IMR-90 (cell line): ENCODE data around the gene ANKRD45. TPM values are rescaled to one million over a fixed set of nuclear protein-coding genes. Genes with fewer than 3 reads are reported as not detected.
"Not testable (repeated sequence)": the region's sequence is repeated elsewhere in the genome, so short reads cannot be mapped to it uniquely, and the experiment has no call there.

Experiments
- ATAC-seq: fragments of 200-7000 bp; cut with Tn5 transposase; 2 replicates; pipeline ENCODE4 v1.9.1; 2020; ENCODE audit warnings: low read depth, mild to moderate bottlenecking, moderate library complexity
- BruUV-seq: library from RNA; stranded (reverse); fragments of 400-500 nt; replicated peaks from 2 replicates; lab custom pipeline; 2021; lab: Mats Ljungman, UMichigan
- CTCF ChIA-PET: fragments of 300-600 bp; formaldehyde crosslinking; extraction: SDS; loops from one replicate; lab custom pipeline; 2021; ENCODE audit warnings: antibody characterized with exemption; lab: Yijun Ruan, JAX
- POLR2A ChIA-PET: fragments of 300-600 bp; sonication (Branson Sonifier 250); formaldehyde crosslinking; loops from one replicate; lab custom pipeline; 2022; ENCODE audit warnings: antibody characterized with exemption; ENCODE audit not compliant: unreplicated experiment; lab: Charles Lee
- DNase-seq: peaks from one replicate; pipeline ENCODE4 v3.0.0; 2013
- H2AFZ ChIP-seq: replicated peaks from 2 replicates; pipeline ENCODE3; 2013; ENCODE audit warnings: low read length, mild to moderate bottlenecking; ENCODE audit not compliant: poor library complexity
- H2AK5ac ChIP-seq: 2 replicates; pipeline ENCODE4 v1.6.1; 2013; ENCODE audit warnings: low read depth, low read length, inconsistent platforms
- H2AK9ac ChIP-seq: replicated peaks from 2 replicates; pipeline ENCODE3; 2013; ENCODE audit warnings: mild to moderate bottlenecking, low read depth, low read length, moderate library complexity; ENCODE audit not compliant: poor library complexity
- H2BK120ac ChIP-seq: 2 replicates; pipeline ENCODE4 v1.6.1; 2013; ENCODE audit warnings: low read depth, low read length, inconsistent platforms
- H2BK15ac ChIP-seq: 3 replicates; pipeline ENCODE4 v1.6.1; 2013; ENCODE audit warnings: low read depth, low read length, inconsistent platforms
- H2BK20ac ChIP-seq: 2 replicates; pipeline ENCODE4 v1.6.1; 2013; ENCODE audit warnings: low read depth, mild to moderate bottlenecking, inconsistent platforms, low read length, moderate library complexity
- H2BK5ac ChIP-seq: 2 replicates; pipeline ENCODE4 v1.6.1; 2013; ENCODE audit warnings: mild to moderate bottlenecking, low read depth, low read length, inconsistent platforms; ENCODE audit not compliant: poor library complexity, severe bottlenecking
- H3K14ac ChIP-seq: replicated peaks from 2 replicates; pipeline ENCODE4 v1.6.1; 2013; ENCODE audit warnings: low read depth, low read length, inconsistent platforms
- H3K18ac ChIP-seq: 2 replicates; pipeline ENCODE4 v1.6.1; 2013; ENCODE audit warnings: low read depth, low read length, control low read depth
- H3K23ac ChIP-seq: 2 replicates; pipeline ENCODE4 v1.6.1; 2013; ENCODE audit warnings: low read depth, low read length, inconsistent platforms
- H3K27ac ChIP-seq: 2 replicates; pipeline ENCODE4 v1.5.1; 2013; ENCODE audit warnings: mild to moderate bottlenecking, control low read depth, low read length; ENCODE audit not compliant: insufficient read depth
- H3K27me3 ChIP-seq: 2 replicates; pipeline ENCODE4 v1.6.1; 2013; ENCODE audit warnings: low read length; ENCODE audit not compliant: control insufficient read depth, insufficient read depth
- H3K36me3 ChIP-seq: 2 replicates; pipeline ENCODE4 v1.6.1; 2013; ENCODE audit warnings: low read length, mixed read lengths; ENCODE audit not compliant: control insufficient read depth, insufficient read depth
- H3K4ac ChIP-seq: 2 replicates; pipeline ENCODE4 v1.6.1; 2013; ENCODE audit warnings: low read depth, low read length, inconsistent platforms
- H3K4me1 ChIP-seq: 2 replicates; pipeline ENCODE4 v1.6.1; 2013; ENCODE audit warnings: low read length, mixed read lengths; ENCODE audit not compliant: control insufficient read depth, insufficient read depth
- H3K4me2 ChIP-seq: 2 replicates; pipeline ENCODE4 v1.6.1; 2013; ENCODE audit warnings: low read depth, mild to moderate bottlenecking, control low read depth, low read length, moderate library complexity
- H3K4me3 ChIP-seq: 2 replicates; pipeline ENCODE4 v1.5.1; 2013; ENCODE audit warnings: low read depth, mild to moderate bottlenecking, control low read depth, low read length, moderate library complexity; ENCODE audit not compliant: insufficient read depth
- H3K56ac ChIP-seq: 2 replicates; pipeline ENCODE4 v1.6.1; 2013; ENCODE audit warnings: low read length, inconsistent platforms; ENCODE audit not compliant: insufficient read depth; ENCODE audit errors: extremely low read depth
- H3K79me1 ChIP-seq, 2 experiments: 2 replicates each; pipeline ENCODE4 v1.6.1; 2013; ENCODE audit warnings: low read length in 2 of 2, inconsistent platforms in 1 of 2, low read depth in 1 of 2
- H3K9ac ChIP-seq: 2 replicates; pipeline ENCODE4 v1.6.1; 2013; ENCODE audit warnings: low read depth, low read length, control low read depth
- H3K9me1 ChIP-seq: 2 replicates; pipeline ENCODE4 v1.6.1; 2013; ENCODE audit warnings: low read length, inconsistent platforms; ENCODE audit not compliant: insufficient read depth
- H3K9me3 ChIP-seq: 2 replicates; pipeline ENCODE4 v1.6.1; 2013; ENCODE audit warnings: low read length; ENCODE audit not compliant: control insufficient read depth, insufficient read depth
- H4K20me1 ChIP-seq: 2 replicates; pipeline ENCODE4 v1.6.1; 2013; ENCODE audit warnings: low read length, inconsistent platforms; ENCODE audit not compliant: insufficient read depth
- H4K5ac ChIP-seq: 2 replicates; pipeline ENCODE4 v1.6.1; 2013; ENCODE audit warnings: mild to moderate bottlenecking, low read depth, low read length, control low read depth
- H4K8ac ChIP-seq, 2 experiments: 2 replicates each; pipeline ENCODE4 v1.6.1; 2013; ENCODE audit warnings: low read depth in 2 of 2, low read length in 2 of 2, control low read depth in 1 of 2, inconsistent platforms in 1 of 2
- H4K91ac ChIP-seq: 2 replicates; pipeline ENCODE4 v1.6.1; 2013; ENCODE audit warnings: low read depth, low read length, inconsistent platforms; ENCODE audit not compliant: insufficient read depth
- WGBS, 2 experiments: methylation state at CpG; one replicate each; pipeline versions ENCODE4 v1.1.5 to v1.1.7; 2013; ENCODE audit warnings: missing lambda C conversion rate in 2 of 2; ENCODE audit not compliant: insufficient read length in 1 of 2; ENCODE audit errors: extremely low coverage in 2 of 2; 5-methylcytosine and 5-hydroxymethylcytosine counted together
- dilution Hi-C: fragments of 300-500 bp; cut with HindIII; formaldehyde crosslinking; loops from one replicate; pipeline ENCODE4 v1.14.3; 2018; ENCODE audit warnings: low sequenced_read_pairs; ENCODE audit not compliant: unreplicated experiment
- in situ Hi-C: fragments of 300-500 bp; cut with MboI; formaldehyde crosslinking; loops from 3 replicates; pipeline ENCODE4 v1.14.3; 2019; ENCODE audit warnings: low sequenced_read_pairs, inconsistent platforms, mixed read lengths
- intact Hi-C: fragments of 100-400 bp; cut with micrococcal nuclease; formaldehyde crosslinking; loops from 2 replicates; pipeline ENCODE4 v1.10.0; 2022
- polyA plus RNA-seq, 3 experiments: library from polyadenylated mRNA; depleted of rRNA; stranded (reverse); fragments of >200 nt; gene quantifications; 2 replicates each; pipeline ENCODE4 v1.2.3, GENCODE V29; 2012; ENCODE audit warnings: low replicate concordance in 1 of 3
- total RNA-seq: library from RNA; depleted of rRNA; stranded (reverse); fragments of >200 nt; gene quantifications from 2 replicates; pipeline ENCODE4 v1.2.3, GENCODE V29; 2012

The ANKRD45 gene
- total and polyA plus RNA-seq, 2 of the 4 experiments (the other 2 are of a cell fraction) = under 0.01 TPM; not detected in 1

DNA sequence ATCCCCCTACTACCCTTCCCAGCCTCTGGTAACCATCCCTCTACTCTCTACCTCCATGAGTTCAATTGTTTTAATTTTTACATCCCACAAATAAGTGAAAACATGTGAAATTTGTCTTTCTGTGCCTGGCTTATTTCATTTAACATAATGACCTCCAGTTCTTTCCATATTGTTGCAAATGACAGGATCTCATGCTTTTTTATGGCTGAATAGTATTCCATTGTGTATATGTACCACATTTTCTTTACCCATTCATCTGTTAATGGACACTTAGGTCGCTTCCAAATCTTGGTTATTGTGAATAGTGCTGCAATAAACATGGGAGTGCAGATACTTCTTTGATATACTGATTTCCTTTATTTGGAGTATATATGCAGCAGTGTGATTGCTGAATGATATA lies 105.8 kb downstream of the ANKRD45 start:
- H3K9me3 ChIP-seq, H3K36me3 ChIP-seq, H3K18ac ChIP-seq, H3K9me1 ChIP-seq, H3K27me3 ChIP-seq, intact Hi-C loops, H3K9ac ChIP-seq, H2AFZ ChIP-seq, H4K91ac ChIP-seq, H3K79me1 ChIP-seq, H3K4me1 ChIP-seq, H2AK5ac ChIP-seq, H3K27ac ChIP-seq, H3K56ac ChIP-seq, H4K8ac ChIP-seq, CTCF ChIA-PET, in situ Hi-C loops, BruUV-seq, H3K23ac ChIP-seq, H4K5ac ChIP-seq, H3K4ac ChIP-seq, H2AK9ac ChIP-seq, H2BK15ac ChIP-seq, H3K4me3 ChIP-seq, H4K20me1 ChIP-seq, DNase-seq, H2BK5ac ChIP-seq, H3K4me2 ChIP-seq, H2BK20ac ChIP-seq, H2BK120ac ChIP-seq, dilution Hi-C loops, POLR2A ChIA-PET, ATAC-seq, H3K14ac ChIP-seq: not testable (repeated sequence)
- WGBS, 2 experiments = no CpG with 5 or more reads among the region's 1 CpG
